ENCODE results near the gene TDO2. TPM values are rescaled to one million over a fixed set of nuclear protein-coding genes. Genes with fewer than 3 reads are reported as not detected.

The TDO2 gene
- total RNA-seq, 1 donor: 1.5 TPM

GRCh38 chr4:155966171-155966570, 62.7 kb downstream of the TDO2 start:
- H3K4me3 ChIP-seq (ENCODE audit: low read depth, low read length): no peak overlapping the region
- no peak for DNase-seq (ENCODE audit: low read depth)
- TF ChIP-seq CTCF (IDR thresholded peaks at IDR 0.05; ENCODE audit: insufficient read depth, low read length): no peak

- H3K4me3 ChIP-seq (ENCODE audit: low read depth, low read length): no peak overlapping the region
- peak; percentile 30 for DNase-seq (ENCODE audit: low read depth)
- no peak for TF ChIP-seq CTCF (IDR thresholded peaks at IDR 0.05; ENCODE audit: insufficient read depth, low read length)
Measured at GRCh38 chr4:155966731-155967395, 63.4 kb downstream of the TDO2 start.

Other genes starting within 250 kb of the TDO2 start
- gene GUCY1A1, start 236.8 kb upstream of the TDO2 start, total RNA-seq (ENCODE audit: low replicate concordance): 0.09 and 2.4 TPM in 2 replicates
- 2.0 and 7.0 TPM in 2 replicates for gene GUCY1B1, start 144.7 kb upstream of the TDO2 start, total RNA-seq (ENCODE audit: low replicate concordance)
- gene ASIC5, start 37.4 kb upstream of the TDO2 start, total RNA-seq (ENCODE audit: low replicate concordance): not detected in 2 replicates
- 12.5 and 17.4 TPM in 2 replicates for gene CTSO, start 50.2 kb downstream of the TDO2 start, total RNA-seq (ENCODE audit: low replicate concordance)

All from fibroblast of the aortic adventitia (primary cell).